Measurements from ENCODE around the gene ABCA13.

ABCA13 gene

DNA sequence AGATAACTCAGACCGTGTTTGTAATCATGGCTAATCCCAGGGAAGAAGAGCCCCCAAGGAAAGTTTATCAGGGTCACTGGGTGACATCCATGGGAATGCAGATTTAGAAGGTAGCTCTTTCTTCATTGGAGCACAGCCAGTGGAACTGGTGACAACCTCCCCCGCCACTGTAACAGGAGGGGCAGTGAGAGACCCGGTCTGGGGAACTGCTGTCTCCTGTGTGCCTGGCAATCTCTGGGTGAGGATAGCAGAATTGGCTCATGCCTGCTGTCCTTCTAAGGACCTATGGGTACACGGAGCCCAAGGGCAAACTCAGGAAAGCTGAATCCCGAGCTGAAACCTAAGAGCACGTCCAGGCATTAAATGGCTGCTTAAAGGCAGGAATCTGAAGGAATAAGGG is 341.6 kb downstream of the ABCA13 start:
- TF ChIP-seq ARNT (IDR thresholded peaks at IDR 0.05) = no peak
- no peak for TF ChIP-seq FOXK2 (IDR thresholded peaks at IDR 0.05)
- TF ChIP-seq ELF4 (IDR thresholded peaks at IDR 0.05) = no peak
- no peak for TF ChIP-seq SUZ12 (IDR thresholded peaks at IDR 0.05)
- POLR2A ChIA-PET = no interaction called here
- CTCF ChIA-PET = no interaction called here
- no peak for DNase-seq (ENCODE audit: extremely low spot score)

DNA sequence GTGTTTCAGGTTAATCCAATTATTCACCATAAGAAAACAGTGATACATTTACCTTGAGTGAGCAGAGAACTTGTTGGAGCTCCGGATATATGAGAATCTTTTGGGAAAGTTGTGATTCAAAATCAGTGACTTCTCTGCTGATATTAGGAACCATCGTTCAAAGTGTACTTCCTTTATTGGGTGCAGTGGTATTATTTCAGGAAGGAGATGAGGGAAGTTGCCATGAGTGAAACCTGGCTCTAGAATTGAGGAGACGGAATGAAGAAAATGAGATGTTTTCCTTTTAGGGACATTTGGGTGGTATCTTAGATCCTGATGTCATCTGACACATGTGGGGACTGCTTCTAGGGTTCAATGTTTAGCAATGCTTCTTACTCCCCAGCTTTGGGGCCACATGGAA is 343.9 kb downstream of the ABCA13 start:
- POLR2A ChIA-PET = no interaction called here
- DNase-seq (ENCODE audit: extremely low spot score) = no peak
- TF ChIP-seq CTBP1 (IDR thresholded peaks at IDR 0.05; ENCODE audit: borderline replicate concordance) (no peak), SP1 (IDR thresholded peaks at IDR 0.05) (no peak), ARNT (IDR thresholded peaks at IDR 0.05) (no peak), HDGF (IDR thresholded peaks at IDR 0.05; ENCODE audit: borderline replicate concordance) (no peak), L3MBTL2 (conservative IDR thresholded peaks at IDR 0.05) (no peak), SUZ12 (IDR thresholded peaks at IDR 0.05) (no peak), BHLHE40 (IDR thresholded peaks at IDR 0.05; ENCODE audit: borderline replicate concordance) (no peak), PKNOX1 (IDR thresholded peaks at IDR 0.05) (no peak), LEF1 (IDR thresholded peaks at IDR 0.05; ENCODE audit: borderline replicate concordance) (no peak), ZNF384 (IDR thresholded peaks at IDR 0.05) (no peak), ELF4 (IDR thresholded peaks at IDR 0.05) (no peak), FOXM1 (IDR thresholded peaks at IDR 0.05; ENCODE audit: borderline replicate concordance) (no peak), TARDBP (IDR thresholded peaks at IDR 0.05) (no peak), FOXA1 (IDR thresholded peaks at IDR 0.05) (no peak), NFRKB (IDR thresholded peaks at IDR 0.05) (no peak), FOXK2 (IDR thresholded peaks at IDR 0.05) (no peak)
- CTCF ChIA-PET = no interaction called here

DNA sequence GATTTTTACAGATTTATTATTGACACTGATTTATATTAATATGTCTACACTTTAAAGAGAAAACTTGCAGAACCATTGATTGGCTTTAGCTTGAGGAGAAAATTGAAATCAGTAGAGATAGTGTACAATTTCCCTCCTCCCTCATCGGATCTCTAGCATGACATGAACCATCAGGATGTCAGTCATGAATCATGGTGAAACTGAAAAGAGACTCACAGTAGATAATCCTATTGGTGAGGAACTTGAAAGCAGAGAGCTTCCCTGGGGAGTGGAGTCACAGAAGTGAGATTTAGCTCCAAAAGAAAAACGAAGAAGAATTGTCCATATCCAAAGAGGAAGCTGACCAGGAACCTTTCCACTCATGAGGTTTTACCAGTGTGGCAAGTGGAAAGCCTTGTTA is 346.8 kb downstream of the ABCA13 start:
- no peak for TF ChIP-seq SP1 (IDR thresholded peaks at IDR 0.05)
- TF ChIP-seq TARDBP (IDR thresholded peaks at IDR 0.05) = no peak
- no peak for DNase-seq (ENCODE audit: extremely low spot score)
- ChIA-PET POLR2A (no interaction called here), CTCF (no interaction called here)

- ChIA-PET CTCF (no interaction called here), POLR2A (no interaction called here)
- no peak for DNase-seq (ENCODE audit: extremely low spot score)
- no peak for TF ChIP-seq ZNF384 (IDR thresholded peaks at IDR 0.05)
- no peak for TF ChIP-seq NFRKB (IDR thresholded peaks at IDR 0.05)
- no peak for TF ChIP-seq PKNOX1 (IDR thresholded peaks at IDR 0.05)
- no peak for TF ChIP-seq TARDBP (IDR thresholded peaks at IDR 0.05)
- TF ChIP-seq SUZ12 (IDR thresholded peaks at IDR 0.05) = no peak
- TF ChIP-seq ELF4 (IDR thresholded peaks at IDR 0.05) = no peak
- no peak for TF ChIP-seq BHLHE40 (IDR thresholded peaks at IDR 0.05; ENCODE audit: borderline replicate concordance)
These were observed 351.4 kb downstream of the ABCA13 start for GRCh38 chr7:48522692-48523091.

DNA sequence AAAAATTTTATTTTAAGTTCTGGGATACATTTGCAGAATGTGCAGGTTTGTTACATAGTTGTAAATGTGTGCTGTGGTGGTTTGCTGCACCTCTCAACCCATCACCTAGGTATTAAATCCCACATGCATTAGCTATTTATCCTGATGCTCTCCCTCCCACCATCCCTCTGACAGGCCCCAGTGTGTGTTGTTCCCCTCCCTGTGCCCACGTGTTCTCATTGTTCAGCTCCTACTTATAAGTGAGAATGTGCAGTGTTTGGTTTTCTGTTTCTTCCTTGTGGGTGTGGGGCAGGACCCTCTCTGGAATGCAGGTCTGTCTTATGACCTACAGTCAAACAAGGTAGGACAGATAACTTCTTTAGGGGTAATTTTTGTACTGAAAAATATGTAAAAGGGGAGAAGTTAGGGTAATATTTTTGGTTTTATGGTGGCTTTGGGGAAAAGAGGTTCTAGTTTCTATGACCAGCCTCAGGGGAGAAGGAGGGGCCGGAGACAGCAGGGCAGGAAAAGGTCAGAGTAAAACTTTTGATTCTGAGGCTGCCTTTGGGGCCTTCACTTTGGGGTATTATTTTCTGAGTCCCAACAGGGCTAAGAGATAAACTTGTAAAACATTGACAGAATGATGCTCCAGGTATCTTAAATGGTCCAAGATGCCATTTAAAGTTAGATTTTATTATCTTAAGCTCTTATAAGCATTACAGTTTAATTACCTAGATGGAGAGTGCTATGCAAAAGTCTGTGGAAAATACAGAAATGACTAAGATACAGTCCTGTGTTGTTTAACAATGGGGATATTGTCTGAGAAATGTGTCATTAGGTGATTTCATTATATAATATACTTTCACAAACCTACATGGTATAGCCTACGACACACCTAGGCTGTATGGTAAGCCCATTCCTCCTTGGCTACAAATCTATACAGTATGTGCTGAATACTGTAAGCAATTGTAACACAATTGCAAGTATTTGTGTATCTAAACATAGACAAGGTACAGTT is 354.8 kb downstream of the ABCA13 start:
- POLR2A ChIA-PET = no interaction called here

GRCh38 chr7:48528646-48529045 is 357.4 kb downstream of the ABCA13 start:
- TF ChIP-seq FOXK2 (IDR thresholded peaks at IDR 0.05) (no peak), CTBP1 (IDR thresholded peaks at IDR 0.05; ENCODE audit: borderline replicate concordance) (no peak), FOXM1 (IDR thresholded peaks at IDR 0.05; ENCODE audit: borderline replicate concordance) (no peak), PKNOX1 (IDR thresholded peaks at IDR 0.05) (no peak), BHLHE40 (IDR thresholded peaks at IDR 0.05; ENCODE audit: borderline replicate concordance) (no peak), NFRKB (IDR thresholded peaks at IDR 0.05) (no peak), L3MBTL2 (conservative IDR thresholded peaks at IDR 0.05) (no peak), FOXA1 (IDR thresholded peaks at IDR 0.05) (no peak), ELF4 (IDR thresholded peaks at IDR 0.05) (no peak), SUZ12 (IDR thresholded peaks at IDR 0.05) (no peak), ARNT (IDR thresholded peaks at IDR 0.05) (no peak), TARDBP (IDR thresholded peaks at IDR 0.05) (no peak), HDGF (IDR thresholded peaks at IDR 0.05; ENCODE audit: borderline replicate concordance) (no peak), LEF1 (IDR thresholded peaks at IDR 0.05; ENCODE audit: borderline replicate concordance) (no peak), ZNF384 (IDR thresholded peaks at IDR 0.05) (no peak)
- ChIA-PET CTCF (no interaction called here), POLR2A (no interaction called here)
- DNase-seq (ENCODE audit: extremely low spot score) = no peak

More for the DNA sequence above, 354.8 kb downstream of the ABCA13 start:
- CTCF ChIA-PET = no interaction called here
- no peak for DNase-seq (ENCODE audit: extremely low spot score)
- TF ChIP-seq L3MBTL2 (conservative IDR thresholded peaks at IDR 0.05) = no peak
- TF ChIP-seq SUZ12 (IDR thresholded peaks at IDR 0.05) = no peak
- no peak for TF ChIP-seq FOXK2 (IDR thresholded peaks at IDR 0.05)
- no peak for TF ChIP-seq ZNF384 (IDR thresholded peaks at IDR 0.05)
- no peak for TF ChIP-seq ELF4 (IDR thresholded peaks at IDR 0.05)
- TF ChIP-seq ARNT (IDR thresholded peaks at IDR 0.05) = no peak
- TF ChIP-seq FOXM1 (IDR thresholded peaks at IDR 0.05; ENCODE audit: borderline replicate concordance) = no peak
- TF ChIP-seq TARDBP (IDR thresholded peaks at IDR 0.05) = no peak
- no peak for TF ChIP-seq HDGF (IDR thresholded peaks at IDR 0.05; ENCODE audit: borderline replicate concordance)
